Measurements from ENCODE around the gene ASS1.

The ASS1 gene

DNA sequence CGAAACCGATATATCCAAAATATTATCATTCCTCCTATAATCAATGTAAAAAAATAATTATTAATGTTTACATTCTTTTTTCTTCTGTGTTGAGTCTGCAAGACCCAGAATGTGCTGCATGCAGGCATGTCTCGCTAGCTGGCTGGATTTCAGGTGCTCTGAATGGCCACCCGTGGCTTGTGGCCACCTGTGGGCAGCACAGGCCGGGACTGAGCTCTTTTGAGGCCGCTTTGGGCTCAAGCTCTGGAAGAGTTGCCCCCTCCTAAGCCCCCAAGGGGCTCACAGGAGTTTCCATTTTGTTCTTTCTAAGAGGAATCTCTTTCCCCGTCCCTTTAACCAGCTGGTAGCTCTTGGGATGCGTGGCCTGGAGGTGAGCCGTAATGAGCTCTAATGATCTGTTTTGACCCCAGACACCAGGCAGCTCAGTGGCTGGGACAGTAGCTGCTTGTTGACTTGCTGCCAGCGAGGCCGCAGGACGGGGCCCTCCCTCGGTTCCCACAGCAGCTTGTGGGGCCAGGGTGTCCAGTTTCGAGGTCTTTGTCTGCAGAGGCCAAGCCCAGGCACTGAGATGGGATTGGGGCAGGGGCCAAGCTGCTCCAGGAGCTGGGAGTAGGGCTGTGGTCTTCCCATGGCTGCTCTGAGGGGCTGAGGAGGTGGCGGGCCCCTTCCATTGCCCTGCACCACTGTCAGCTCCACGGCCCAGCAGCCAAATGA is 20.8 kb downstream of the ASS1 start:
- no peak overlapping the region for H3K4me3 ChIP-seq (ENCODE audit: control insufficient read depth, low read depth, low read length)
- TF ChIP-seq, protein P1, sequence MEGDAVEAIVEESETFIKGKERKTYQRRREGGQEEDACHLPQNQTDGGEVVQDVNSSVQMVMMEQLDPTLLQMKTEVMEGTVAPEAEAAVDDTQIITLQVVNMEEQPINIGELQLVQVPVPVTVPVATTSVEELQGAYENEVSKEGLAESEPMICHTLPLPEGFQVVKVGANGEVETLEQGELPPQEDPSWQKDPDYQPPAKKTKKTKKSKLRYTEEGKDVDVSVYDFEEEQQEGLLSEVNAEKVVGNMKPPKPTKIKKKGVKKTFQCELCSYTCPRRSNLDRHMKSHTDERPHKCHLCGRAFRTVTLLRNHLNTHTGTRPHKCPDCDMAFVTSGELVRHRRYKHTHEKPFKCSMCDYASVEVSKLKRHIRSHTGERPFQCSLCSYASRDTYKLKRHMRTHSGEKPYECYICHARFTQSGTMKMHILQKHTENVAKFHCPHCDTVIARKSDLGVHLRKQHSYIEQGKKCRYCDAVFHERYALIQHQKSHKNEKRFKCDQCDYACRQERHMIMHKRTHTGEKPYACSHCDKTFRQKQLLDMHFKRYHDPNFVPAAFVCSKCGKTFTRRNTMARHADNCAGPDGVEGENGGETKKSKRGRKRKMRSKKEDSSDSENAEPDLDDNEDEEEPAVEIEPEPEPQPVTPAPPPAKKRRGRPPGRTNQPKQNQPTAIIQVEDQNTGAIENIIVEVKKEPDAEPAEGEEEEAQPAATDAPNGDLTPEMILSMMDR (conservative IDR thresholded peaks at IDR 0.05; ENCODE audit: control insufficient read depth, insufficient read depth, low read depth, low read length) = no peak
- no peak for DNase-seq (ENCODE audit: low read depth)

DNA sequence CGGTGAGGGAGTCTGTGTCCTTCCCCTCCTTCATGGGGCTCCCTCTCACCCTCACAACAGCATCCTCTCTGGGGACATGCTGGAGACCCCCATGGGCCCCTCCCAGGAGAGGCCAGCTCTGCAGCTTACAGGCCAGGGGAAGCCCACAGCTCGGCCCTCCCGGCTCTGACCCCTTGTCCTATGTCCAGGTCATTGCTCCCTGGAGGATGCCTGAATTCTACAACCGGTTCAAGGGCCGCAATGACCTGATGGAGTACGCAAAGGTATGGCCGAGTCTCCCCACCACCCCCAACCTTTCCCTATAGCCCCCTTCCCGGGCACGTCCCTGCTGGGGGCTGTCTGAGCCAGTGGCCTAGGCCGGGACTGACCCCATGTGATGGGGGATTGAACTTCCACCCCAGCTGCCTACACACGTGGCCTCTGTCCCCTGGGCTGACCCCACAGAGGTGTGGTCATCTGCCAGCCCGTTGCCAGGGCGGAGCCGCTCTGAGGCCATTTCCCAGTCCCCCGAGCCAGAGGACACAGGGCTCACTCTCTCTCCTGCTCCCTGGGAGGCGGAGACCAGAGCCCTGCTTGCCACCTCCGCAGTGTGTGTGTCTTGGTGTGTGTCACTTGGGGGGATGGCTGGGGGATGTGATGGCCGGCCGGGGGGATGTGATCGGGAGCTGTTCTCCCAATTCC is 21.9 kb downstream of the ASS1 start:
- TF ChIP-seq, protein P1 (conservative IDR thresholded peaks at IDR 0.05; ENCODE audit: control insufficient read depth, insufficient read depth, low read depth, low read length) = no peak
- no peak for DNase-seq (ENCODE audit: low read depth)

DNA sequence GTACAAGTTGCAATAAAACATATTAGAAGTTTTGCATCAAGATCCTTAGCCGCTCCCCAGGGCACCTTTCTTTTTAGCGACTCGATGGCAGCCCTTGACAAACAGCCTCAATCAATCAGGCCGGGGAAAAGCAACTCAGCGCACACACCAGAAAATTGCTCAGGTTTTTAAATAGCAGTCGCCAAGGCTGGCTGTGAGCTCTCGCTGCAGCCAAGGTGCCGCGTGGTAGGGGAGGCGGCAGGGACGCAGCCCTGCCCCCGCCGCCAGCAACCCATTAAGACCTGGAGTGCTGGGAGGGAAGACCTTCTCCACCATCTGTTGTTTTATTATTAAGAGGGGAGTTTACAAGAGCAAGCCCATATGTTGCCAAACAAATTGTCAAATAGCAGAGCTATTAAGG is 22.6 kb downstream of the ASS1 start:
- DNase-seq (ENCODE audit: low read depth) = no peak
- no peak overlapping the region for H3K4me3 ChIP-seq (ENCODE audit: control insufficient read depth, low read depth, low read length)
- TF ChIP-seq, protein P1 (conservative IDR thresholded peaks at IDR 0.05; ENCODE audit: control insufficient read depth, insufficient read depth, low read depth, low read length) = no peak

More for the DNA sequence above, 21.9 kb downstream of the ASS1 start:
- no peak overlapping the region for H3K4me3 ChIP-seq (ENCODE audit: control insufficient read depth, low read depth, low read length)

DNA sequence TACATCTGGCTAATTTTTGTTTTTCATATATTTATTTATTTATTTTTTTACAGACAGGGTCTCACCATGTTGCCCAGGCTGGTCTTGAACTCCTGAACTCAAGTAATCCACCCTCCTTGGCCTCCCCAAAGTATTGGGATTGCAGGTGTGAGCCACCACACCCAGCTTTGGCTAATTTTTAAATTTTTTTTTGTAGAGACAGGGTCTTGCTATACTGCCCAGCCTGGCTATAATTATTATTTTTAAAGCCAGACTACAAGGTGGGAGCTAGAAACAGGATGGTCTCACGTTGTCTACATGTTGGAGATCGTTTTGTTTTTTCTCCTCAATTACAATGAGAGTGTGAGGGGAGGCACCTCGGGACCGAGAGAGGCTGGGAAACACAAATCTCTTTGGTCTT is 23.8 kb downstream of the ASS1 start:
- no peak for DNase-seq (ENCODE audit: low read depth)
- no peak overlapping the region for H3K4me3 ChIP-seq (ENCODE audit: control insufficient read depth, low read depth, low read length)
- TF ChIP-seq, protein P1 (conservative IDR thresholded peaks at IDR 0.05; ENCODE audit: control insufficient read depth, insufficient read depth, low read depth, low read length) = no peak

DNA sequence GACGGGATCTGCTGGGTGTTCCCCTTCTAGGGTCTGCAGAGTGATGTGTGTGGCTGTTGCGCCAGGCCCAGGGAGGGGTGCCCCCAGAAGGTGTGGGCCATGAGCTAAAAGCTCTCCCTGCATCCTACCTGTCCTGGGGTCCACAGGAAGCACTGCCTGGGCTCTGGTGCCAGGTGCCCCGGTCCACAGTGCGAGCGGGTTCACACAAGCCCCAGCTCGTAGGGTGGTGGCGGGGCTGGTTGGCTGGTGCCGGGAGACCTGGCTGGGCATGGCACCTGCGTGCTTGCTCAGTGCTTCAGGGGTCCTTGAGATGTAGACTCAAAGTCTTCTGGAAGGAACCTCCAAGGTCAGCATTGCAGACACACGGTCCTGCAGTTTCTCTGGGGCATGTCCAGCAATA is 25.5 kb downstream of the ASS1 start:
- H3K4me3 ChIP-seq (ENCODE audit: control insufficient read depth, low read depth, low read length) = no peak overlapping the region
- no peak for DNase-seq (ENCODE audit: low read depth)
- TF ChIP-seq, protein P1 (conservative IDR thresholded peaks at IDR 0.05; ENCODE audit: control insufficient read depth, insufficient read depth, low read depth, low read length) = no peak

DNA sequence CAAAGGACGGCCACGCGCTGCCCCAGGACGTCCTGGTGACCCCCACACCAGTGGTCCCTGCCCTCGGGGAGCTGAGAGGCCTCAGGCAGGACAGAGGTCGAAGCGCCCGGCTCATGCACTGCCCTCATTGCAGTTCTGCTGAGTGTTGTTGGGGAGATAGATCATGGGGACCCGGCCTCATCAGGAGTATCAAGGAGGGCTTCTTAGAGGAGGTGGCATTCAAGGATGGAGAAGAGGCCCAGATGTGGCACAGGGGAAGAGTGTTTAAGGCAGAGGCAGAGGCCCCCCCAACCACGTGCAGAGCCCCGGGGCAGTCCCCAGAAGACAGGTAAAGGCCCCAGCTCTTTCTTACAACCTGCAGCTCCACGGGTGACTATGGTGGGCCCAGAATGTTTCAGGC is 26.2 kb downstream of the ASS1 start:
- TF ChIP-seq, protein P1 (conservative IDR thresholded peaks at IDR 0.05; ENCODE audit: control insufficient read depth, insufficient read depth, low read depth, low read length) = no peak
- no peak for DNase-seq (ENCODE audit: low read depth)
- H3K4me3 ChIP-seq (ENCODE audit: control insufficient read depth, low read depth, low read length) = no peak overlapping the region
